Measurements from ENCODE around the gene PDE11A. TPM values are rescaled to one million over a fixed set of nuclear protein-coding genes. Genes with fewer than 3 reads are reported as not detected.

PDE11A gene
- total and polyA plus RNA-seq, 2 of the 13 experiments (the other 11 are each of a cell fraction or from before 2014, with no cell fraction given) = 1.2 to 1.7 TPM

GRCh38 chr2:178072383-178073301 lies at the start of gene PDE11A (continued):
- TF ChIP-seq U2AF1 (optimal IDR thresholded peaks at IDR 0.05; ENCODE audit: low read depth, low read length) = peak; percentile 93
- peak; percentile 85 for TF ChIP-seq PHF8 (CRISPR knock-in tag; IDR thresholded peaks at IDR 0.05)
- TF ChIP-seq THYN1 (CRISPR knock-in tag; IDR thresholded peaks at IDR 0.05; ENCODE audit: borderline replicate concordance, low read depth) = no peak
- TF ChIP-seq GTF2F1 (IDR thresholded peaks at IDR 0.05; ENCODE audit: low read length) = no peak
- TF ChIP-seq HNRNPLL (IDR thresholded peaks at IDR 0.05; ENCODE audit: low read depth, low read length, poor library complexity, severe bottlenecking) = peak; percentile 91
- no peak for TF ChIP-seq ZNF709 (CRISPR knock-in tag; IDR thresholded peaks at IDR 0.05)
- no peak for TF ChIP-seq MTF1 (CRISPR knock-in tag; IDR thresholded peaks at IDR 0.05)
- TF ChIP-seq MIXL1 (CRISPR knock-in tag; IDR thresholded peaks at IDR 0.05) = no peak
- TF ChIP-seq, protein P1, sequence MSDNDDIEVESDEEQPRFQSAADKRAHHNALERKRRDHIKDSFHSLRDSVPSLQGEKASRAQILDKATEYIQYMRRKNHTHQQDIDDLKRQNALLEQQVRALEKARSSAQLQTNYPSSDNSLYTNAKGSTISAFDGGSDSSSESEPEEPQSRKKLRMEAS (IDR thresholded peaks at IDR 0.05) = peak; percentile 89
- TF ChIP-seq SMYD3 (CRISPR knock-in tag; IDR thresholded peaks at IDR 0.05) = no peak
- peak; percentile 64 for TF ChIP-seq SPEN (CRISPR knock-in tag; IDR thresholded peaks at IDR 0.05; ENCODE audit: low read depth)
- TF ChIP-seq, protein P2, sequence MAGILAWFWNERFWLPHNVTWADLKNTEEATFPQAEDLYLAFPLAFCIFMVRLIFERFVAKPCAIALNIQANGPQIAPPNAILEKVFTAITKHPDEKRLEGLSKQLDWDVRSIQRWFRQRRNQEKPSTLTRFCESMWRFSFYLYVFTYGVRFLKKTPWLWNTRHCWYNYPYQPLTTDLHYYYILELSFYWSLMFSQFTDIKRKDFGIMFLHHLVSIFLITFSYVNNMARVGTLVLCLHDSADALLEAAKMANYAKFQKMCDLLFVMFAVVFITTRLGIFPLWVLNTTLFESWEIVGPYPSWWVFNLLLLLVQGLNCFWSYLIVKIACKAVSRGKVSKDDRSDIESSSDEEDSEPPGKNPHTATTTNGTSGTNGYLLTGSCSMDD (CRISPR knock-in tag; IDR thresholded peaks at IDR 0.05) = no peak
- TF ChIP-seq SRSF1 (optimal IDR thresholded peaks at IDR 0.05; ENCODE audit: low read depth, low read length) = no peak
- 0 out of 2 replicates have a peak, but pooled peaks have one; percentile 42 for TF ChIP-seq SNAPC5 (CRISPR knock-in tag; IDR thresholded peaks at IDR 0.05; ENCODE audit: borderline replicate concordance)
- no peak for TF ChIP-seq ZNF577 (CRISPR knock-in tag; IDR thresholded peaks at IDR 0.05; ENCODE audit: borderline replicate concordance, low read depth)
- TF ChIP-seq, protein P3, sequence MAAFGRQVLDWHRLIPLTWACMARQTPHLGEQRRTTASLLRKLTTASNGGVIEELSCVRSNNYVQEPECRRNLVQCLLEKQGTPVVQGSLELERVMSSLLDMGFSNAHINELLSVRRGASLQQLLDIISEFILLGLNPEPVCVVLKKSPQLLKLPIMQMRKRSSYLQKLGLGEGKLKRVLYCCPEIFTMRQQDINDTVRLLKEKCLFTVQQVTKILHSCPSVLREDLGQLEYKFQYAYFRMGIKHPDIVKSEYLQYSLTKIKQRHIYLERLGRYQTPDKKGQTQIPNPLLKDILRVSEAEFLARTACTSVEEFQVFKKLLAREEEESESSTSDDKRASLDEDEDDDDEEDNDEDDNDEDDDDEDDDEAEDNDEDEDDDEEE (CRISPR knock-in tag; IDR thresholded peaks at IDR 0.05) = peak; percentile 32; the same call in 1 of the 2 replicates
- TF ChIP-seq ARID2 (CRISPR knock-in tag; IDR thresholded peaks at IDR 0.05; ENCODE audit: borderline replicate concordance) = peak; percentile 22; the same call in 1 of the 2 replicates
- TF ChIP-seq KLF6 (CRISPR knock-in tag; IDR thresholded peaks at IDR 0.05) = no peak; the same call in 1 of the 2 replicates
- TF ChIP-seq PRMT3 (CRISPR knock-in tag; IDR thresholded peaks at IDR 0.05; ENCODE audit: borderline replicate concordance, low read depth) = no peak
- TF ChIP-seq ATF7-NPFF (CRISPR knock-in tag; IDR thresholded peaks at IDR 0.05; ENCODE audit: low read depth) = peak; percentile 74; the same call in 1 of the 2 replicates
- TF ChIP-seq NR2F1 (CRISPR knock-in tag; IDR thresholded peaks at IDR 0.05) = no peak
- peak; percentile 86 for TF ChIP-seq ZNF230 (CRISPR knock-in tag; IDR thresholded peaks at IDR 0.05)
- TF ChIP-seq ZNF720 (CRISPR knock-in tag; IDR thresholded peaks at IDR 0.05) = no peak
- no peak for TF ChIP-seq CREB1 (IDR thresholded peaks at IDR 0.05)
- TF ChIP-seq CREB1 (CRISPR knock-in tag; IDR thresholded peaks at IDR 0.05) = no peak
- TF ChIP-seq, protein P4, sequence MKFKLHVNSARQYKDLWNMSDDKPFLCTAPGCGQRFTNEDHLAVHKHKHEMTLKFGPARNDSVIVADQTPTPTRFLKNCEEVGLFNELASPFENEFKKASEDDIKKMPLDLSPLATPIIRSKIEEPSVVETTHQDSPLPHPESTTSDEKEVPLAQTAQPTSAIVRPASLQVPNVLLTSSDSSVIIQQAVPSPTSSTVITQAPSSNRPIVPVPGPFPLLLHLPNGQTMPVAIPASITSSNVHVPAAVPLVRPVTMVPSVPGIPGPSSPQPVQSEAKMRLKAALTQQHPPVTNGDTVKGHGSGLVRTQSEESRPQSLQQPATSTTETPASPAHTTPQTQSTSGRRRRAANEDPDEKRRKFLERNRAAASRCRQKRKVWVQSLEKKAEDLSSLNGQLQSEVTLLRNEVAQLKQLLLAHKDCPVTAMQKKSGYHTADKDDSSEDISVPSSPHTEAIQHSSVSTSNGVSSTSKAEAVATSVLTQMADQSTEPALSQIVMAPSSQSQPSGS (CRISPR knock-in tag; IDR thresholded peaks at IDR 0.05) = no peak
- peak; percentile 75; the same call in 1 of the 2 replicates for TF ChIP-seq KDM1A (CRISPR knock-in tag; IDR thresholded peaks at IDR 0.05)
- TF ChIP-seq ZNF430 (CRISPR knock-in tag; IDR thresholded peaks at IDR 0.05) = peak; percentile 95
